HepG2 (cell line): ENCODE data around the gene SPPL2B. TPM values are rescaled to one million over a fixed set of nuclear protein-coding genes. Genes with fewer than 3 reads are reported as not detected.

Experiments
- ATAC-seq: fragments of 200-7000 bp; cut with Tn5 transposase; 3 replicates; pipeline ENCODE4 v1.9.1; 2020; ENCODE audit warnings: mild to moderate bottlenecking, moderate library complexity
- BruUV-seq: library from RNA; stranded (reverse); fragments of 400-500 nt; replicated peaks from 2 replicates; lab custom pipeline; 2021; lab: Mats Ljungman, UMichigan
- CTCF ChIA-PET: fragments of 300-600 bp; formaldehyde crosslinking; extraction: SDS; loops from one replicate; lab custom pipeline; 2021; ENCODE audit warnings: low total read pairs, inconsistent platforms, low intra/inter-chr PET ratio; lab: Yijun Ruan, JAX
- POLR2A ChIA-PET: fragments of 350-600 bp; sonication (Branson Sonifier 250); formaldehyde crosslinking; loops from one replicate; lab custom pipeline; 2020; ENCODE audit warnings: antibody characterized with exemption, inconsistent platforms; lab: Yijun Ruan, JAX
- DNase-seq: peaks from one replicate; pipeline ENCODE4 v3.0.0-alpha.2; 2015; ENCODE audit warnings: low spot score
- FAIRE-seq: peaks from 3 replicates; lab custom pipeline; 2011; peaks lifted over from hg19 to GRCh38; lab: Jason Lieb, UNC
- H2AFZ ChIP-seq: one replicate; pipeline ENCODE4 v1.6.1; 2011; ENCODE audit warnings: low read length, inconsistent platforms
- H3K27ac ChIP-seq: fragments of 300-600 bp; 3 replicates; pipeline ENCODE4 v1.8.0; 2011; ENCODE audit warnings: mixed run types, mild to moderate bottlenecking, mixed read lengths, low read length, inconsistent platforms; ENCODE audit not compliant: insufficient read depth; ENCODE audit errors: extremely low read length
- H3K27me3 ChIP-seq, 2 experiments: fragments of 200-600 bp in 1 of 2; 2 replicates in 1 of 2; 3 replicates in 1 of 2; pipeline versions ENCODE4 v1.6.0 to v1.8.0; 2011; ENCODE audit warnings: low read length in 2 of 2, mild to moderate bottlenecking in 2 of 2, moderate library complexity in 2 of 2, inconsistent platforms in 1 of 2; ENCODE audit not compliant: insufficient read depth in 2 of 2, control insufficient read depth in 1 of 2
- H3K36me3 ChIP-seq, 2 experiments: fragments of 200-600 bp in 1 of 2; replicated peaks in 1 of 2; 2 replicates in 1 of 2; 3 replicates in 1 of 2; pipeline versions ENCODE4 v1.5.1 to v1.8.0; 2011; ENCODE audit warnings: low read length in 2 of 2, inconsistent platforms in 1 of 2; ENCODE audit not compliant: insufficient read depth in 2 of 2, control insufficient read depth in 1 of 2
- H3K4me1 ChIP-seq: 2 replicates; pipeline ENCODE4 v1.5.1; 2012; ENCODE audit warnings: low read length, inconsistent platforms; ENCODE audit not compliant: insufficient read depth
- H3K4me2 ChIP-seq: 2 replicates; pipeline ENCODE4 v1.6.0; 2011; ENCODE audit warnings: low read depth, low read length, inconsistent platforms
- H3K4me3 ChIP-seq, 3 experiments: fragments of 200-600 bp in 1 of 3; sonication (generic), shearing (Covaris generic) in 1 of 3; replicated peaks in 1 of 3; 2 replicates each; pipeline ENCODE4 v1.5.1; 2011 to 2016; ENCODE audit warnings: low read length in 3 of 3, inconsistent platforms in 2 of 3, low read depth in 2 of 3, mild to moderate bottlenecking in 2 of 3, control low read depth in 1 of 3, mixed read lengths in 1 of 3; ENCODE audit not compliant: insufficient read depth in 1 of 3
- H3K79me2 ChIP-seq: one replicate; pipeline ENCODE4 v1.6.1; 2011; ENCODE audit warnings: low read length, inconsistent platforms; ENCODE audit not compliant: insufficient read depth
- H3K9ac ChIP-seq: 2 replicates; pipeline ENCODE4 v1.6.0; 2011; ENCODE audit warnings: mild to moderate bottlenecking, low read depth, low read length, inconsistent platforms; ENCODE audit not compliant: insufficient read depth
- H3K9me3 ChIP-seq: 2 replicates; pipeline ENCODE4 v1.5.1; 2012; ENCODE audit warnings: mild to moderate bottlenecking, low read length
- H4K20me1 ChIP-seq: 2 replicates; pipeline ENCODE4 v1.6.0; 2011; ENCODE audit warnings: inconsistent platforms, mild to moderate bottlenecking, low read length, moderate library complexity; ENCODE audit not compliant: insufficient read depth
- DNMT3B ChIP-seq: conservative IDR thresholded peaks from 2 replicates; pipeline ENCODE4 v1.6.1; 2016; ENCODE audit warnings: missing biosample characterization, control low read depth
- ISX ChIP-seq: sonication (generic); formaldehyde crosslinking; conservative IDR thresholded peaks from 2 replicates; pipeline ENCODE4 v1.5.0; 2020; ENCODE audit warnings: missing genetic modification reagents
- JUN ChIP-seq: sonication (generic); formaldehyde crosslinking; IDR thresholded peaks from 2 replicates; pipeline ENCODE4 v1.4.0; 2020; ENCODE audit warnings: mild to moderate bottlenecking, missing genetic modification reagents
- KAT7 ChIP-seq: IDR thresholded peaks from 2 replicates; pipeline ENCODE4 v1.6.1; 2018; ENCODE audit warnings: borderline replicate concordance, missing compliant biosample characterization
- PCBP2 ChIP-seq: fragments of 200-400 bp; formaldehyde crosslinking; optimal IDR thresholded peaks from 2 replicates; pipeline ENCODE3; 2018; ENCODE audit warnings: low read length, low read depth; ENCODE audit not compliant: poor library complexity, severe bottlenecking
- TFAP4 ChIP-seq: sonication (generic); IDR thresholded peaks from 2 replicates; pipeline ENCODE4 v1.6.1; 2016; ENCODE audit warnings: low read depth, borderline replicate concordance
- TOPORS ChIP-seq: sonication (generic); formaldehyde crosslinking; IDR thresholded peaks from 2 replicates; pipeline ENCODE4 v1.8.0; 2023; ENCODE audit warnings: mild to moderate bottlenecking, missing genetic modification reagents
- ZBTB2 ChIP-seq: sonication (generic); formaldehyde crosslinking; IDR thresholded peaks from 2 replicates; pipeline ENCODE4 v1.8.0; 2022; ENCODE audit warnings: low read depth, missing genetic modification reagents
- ZBTB34 ChIP-seq: sonication (generic); formaldehyde crosslinking; IDR thresholded peaks from 2 replicates; pipeline ENCODE4 v1.8.0; 2022; ENCODE audit warnings: mild to moderate bottlenecking, missing genetic modification reagents
- ZMYM3 ChIP-seq: sonication (generic); formaldehyde crosslinking; IDR thresholded peaks from 2 replicates; pipeline ENCODE4 v1.5.1; 2020; ENCODE audit warnings: mild to moderate bottlenecking, missing genetic modification reagents
- ZNF10 ChIP-seq: sonication (generic); formaldehyde crosslinking; IDR thresholded peaks from 2 replicates; pipeline ENCODE4 v1.4.0; 2020; ENCODE audit warnings: mild to moderate bottlenecking, low read depth, missing genetic modification reagents, borderline replicate concordance
- ZNF354B ChIP-seq: sonication (generic); formaldehyde crosslinking; IDR thresholded peaks from 2 replicates; pipeline ENCODE4 v1.8.0; 2022; ENCODE audit warnings: mild to moderate bottlenecking, missing genetic modification reagents
- ZNF567 ChIP-seq: sonication (generic); formaldehyde crosslinking; IDR thresholded peaks from 2 replicates; pipeline ENCODE4 v1.8.1; 2023; ENCODE audit warnings: mild to moderate bottlenecking, missing genetic modification reagents, borderline replicate concordance
- ZNF619 ChIP-seq: sonication (generic); formaldehyde crosslinking; IDR thresholded peaks from 2 replicates; pipeline ENCODE4 v1.4.0; 2020; ENCODE audit warnings: mild to moderate bottlenecking, missing genetic modification reagents
- ZNF768 ChIP-seq: sonication (generic); formaldehyde crosslinking; IDR thresholded peaks from 2 replicates; pipeline ENCODE4 v1.4.0; 2020; ENCODE audit warnings: missing genetic modification reagents
- ZNF839 ChIP-seq: sonication (generic); formaldehyde crosslinking; IDR thresholded peaks from 2 replicates; pipeline ENCODE4 v1.4.0; 2020; ENCODE audit warnings: missing genetic modification reagents, mild to moderate bottlenecking, borderline replicate concordance
- ZSCAN30 ChIP-seq: sonication (generic); formaldehyde crosslinking; IDR thresholded peaks from 2 replicates; pipeline ENCODE4 v1.5.0; 2020; ENCODE audit warnings: mild to moderate bottlenecking, missing genetic modification reagents
- WGBS: methylation state at CpG from one replicate; pipeline ENCODE4 v1.1.6; 2017; ENCODE audit warnings: low lambda C conversion rate; 5-methylcytosine and 5-hydroxymethylcytosine counted together
- in situ Hi-C: cut with HindIII; loops from 2 replicates; pipeline ENCODE4 v1.10.0; 2017; ENCODE audit warnings: low pct_unique_long_range_greater_than_20kb; ENCODE audit not compliant: extremely low pct_ligation_motif_present
- intact Hi-C: fragments of 100-400 bp; cut with micrococcal nuclease; formaldehyde crosslinking; loops from one replicate; pipeline ENCODE4 v1.10.0; 2022; ENCODE audit not compliant: unreplicated experiment
- polyA plus RNA-seq, 8 experiments: library from polyadenylated mRNA; depleted of rRNA in 3 of 8; stranded (reverse) in 7 of 8; unstranded in 1 of 8; fragments of >200 nt; fragmentation: Illumina TruSeq in 4 of 8; extraction: Trizol in 4 of 8; gene quantifications; 2 replicates each; pipeline versions ENCODE4 v1.2.1 to v1.2.3, GENCODE V29; 2011 to 2016; ENCODE audit warnings: low read depth in 4 of 8, missing spikeins in 1 of 8, mixed read lengths in 1 of 8; ENCODE audit not compliant: insufficient read depth in 1 of 8
- total RNA-seq, 5 experiments: library from RNA; depleted of rRNA; stranded (reverse); fragments of >200 nt; fragmentation: Illumina TruSeq; extraction: Trizol; gene quantifications; 2 replicates each; pipeline ENCODE4 v1.2.3, GENCODE V29; 2016; ENCODE audit warnings: low read depth in 1 of 5
- TF ChIP-seq, protein P1 (sequence below): sonication (generic); formaldehyde crosslinking; IDR thresholded peaks from 2 replicates; pipeline ENCODE4 v1.4.0; 2020; ENCODE audit warnings: low read depth, mild to moderate bottlenecking, missing genetic modification reagents
- TF ChIP-seq, protein P2 (sequence below): sonication (generic); formaldehyde crosslinking; IDR thresholded peaks from 2 replicates; pipeline ENCODE4 v1.5.0; 2020; ENCODE audit warnings: missing genetic modification reagents

SPPL2B gene
- total and polyA plus RNA-seq, 2 of the 13 experiments (the other 11 are each of a cell fraction or from before 2014, with no cell fraction given), result 14.9 to 15.2 TPM

GRCh38 chr19:2287585-2288337 is 40.7 kb upstream of the SPPL2B start:
- Histone ChIP-seq H3K27ac (no peak overlapping the region), H2AFZ (no peak overlapping the region), H3K9ac (no peak overlapping the region), H3K79me2 (no peaks in the 10 kb centered on the region), H4K20me1 (no peaks in the 10 kb centered on the region; the same call in 1 of the 2 replicates), H3K27me3 (peaks cover 24 to 75% of the 10 kb centered on the region in 2 experiments), H3K4me3 (peak overlapping the region in 1 of 3 experiments; percentile 53; a peak in 1 of 6 replicates), H3K36me3 (no peaks in the 10 kb centered on the region), H3K9me3 (no peaks in the 10 kb centered on the region), H3K4me1 (peaks cover 46% of the 10 kb centered on the region), H3K4me2 (peak overlapping the region; percentile 68)
- DNase-seq (no peak), FAIRE-seq (no peak), ATAC-seq (no peak)
- BruUV-seq, result no TSS peak
- intact Hi-C loops (no loop called here), in situ Hi-C loops (no loop called here)
- WGBS, result 37% methylated on average over 2 of the region's 13 CpGs
- ChIA-PET POLR2A (no interaction called here), CTCF (no interaction called here)
- 0 out of 2 replicates have a peak, but pooled peaks have one; percentile 37 for TF ChIP-seq ZNF354B
- no peak for TF ChIP-seq ZNF768
- no peak for TF ChIP-seq ZSCAN30 (CRISPR knock-in tag)
- TF ChIP-seq DNMT3B (CRISPR knock-in tag), result no peak
- no peak for TF ChIP-seq TFAP4
- no peak for TF ChIP-seq JUN
- TF ChIP-seq PCBP2, result no peak
- 0 out of 2 replicates have a peak, but pooled peaks have one; percentile 42 for TF ChIP-seq TOPORS (CRISPR knock-in tag)
- TF ChIP-seq, protein P1, sequence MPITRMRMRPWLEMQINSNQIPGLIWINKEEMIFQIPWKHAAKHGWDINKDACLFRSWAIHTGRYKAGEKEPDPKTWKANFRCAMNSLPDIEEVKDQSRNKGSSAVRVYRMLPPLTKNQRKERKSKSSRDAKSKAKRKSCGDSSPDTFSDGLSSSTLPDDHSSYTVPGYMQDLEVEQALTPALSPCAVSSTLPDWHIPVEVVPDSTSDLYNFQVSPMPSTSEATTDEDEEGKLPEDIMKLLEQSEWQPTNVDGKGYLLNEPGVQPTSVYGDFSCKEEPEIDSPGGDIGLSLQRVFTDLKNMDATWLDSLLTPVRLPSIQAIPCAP (CRISPR knock-in tag), result no peak
- peak; percentile 43; the same call in 1 of the 2 replicates for TF ChIP-seq ZMYM3 (CRISPR knock-in tag)
- TF ChIP-seq ZBTB2 (CRISPR knock-in tag), result no peak
- TF ChIP-seq ZNF839 (CRISPR knock-in tag), result 0 out of 2 replicates have a peak, but pooled peaks have one; percentile 32
- no peak for TF ChIP-seq ZBTB34 (CRISPR knock-in tag)
- TF ChIP-seq ZNF567 (CRISPR knock-in tag), result no peak
- no peak for TF ChIP-seq ZNF10 (CRISPR knock-in tag)
- TF ChIP-seq, protein P2, sequence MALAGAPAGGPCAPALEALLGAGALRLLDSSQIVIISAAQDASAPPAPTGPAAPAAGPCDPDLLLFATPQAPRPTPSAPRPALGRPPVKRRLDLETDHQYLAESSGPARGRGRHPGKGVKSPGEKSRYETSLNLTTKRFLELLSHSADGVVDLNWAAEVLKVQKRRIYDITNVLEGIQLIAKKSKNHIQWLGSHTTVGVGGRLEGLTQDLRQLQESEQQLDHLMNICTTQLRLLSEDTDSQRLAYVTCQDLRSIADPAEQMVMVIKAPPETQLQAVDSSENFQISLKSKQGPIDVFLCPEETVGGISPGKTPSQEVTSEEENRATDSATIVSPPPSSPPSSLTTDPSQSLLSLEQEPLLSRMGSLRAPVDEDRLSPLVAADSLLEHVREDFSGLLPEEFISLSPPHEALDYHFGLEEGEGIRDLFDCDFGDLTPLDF (CRISPR knock-in tag), result no peak
- TF ChIP-seq KAT7 (CRISPR knock-in tag), result no peak
- no peak for TF ChIP-seq ISX (CRISPR knock-in tag)
- 0 out of 2 replicates have a peak, but pooled peaks have one; percentile 62 for TF ChIP-seq ZNF619 (CRISPR knock-in tag)
